ENCODE data around the gene DOCK3.

Gene DOCK3

GRCh38 chr3:51330046-51330445 is 655.3 kb downstream of the DOCK3 start:
- Histone ChIP-seq H3K36me3 (ENCODE audit: insufficient read depth) (no peaks in the 10 kb centered on the region), H3K4me2 (no peak overlapping the region), H3K27ac (no peak overlapping the region), H3K4me1 (ENCODE audit: low read depth, poor library complexity, severe bottlenecking) (no peaks in the 10 kb centered on the region), H3K27me3 (ENCODE audit: insufficient read depth, low read depth) (no peaks in the 10 kb centered on the region), H3K9ac (no peak overlapping the region), H3K79me2 (ENCODE audit: insufficient read depth, low read depth) (no peaks in the 10 kb centered on the region), H3K4me3 (IDR thresholded peaks at IDR 0.05; ENCODE audit: insufficient read depth, low read depth, low read length) (no peak overlapping the region), H2AFZ (ENCODE audit: low read depth) (no peak overlapping the region), H4K20me1 (ENCODE audit: insufficient read depth) (no peaks in the 10 kb centered on the region)
- TF ChIP-seq CTCF (conservative IDR thresholded peaks at IDR 0.05; ENCODE audit: low read depth, low read length) = no peak

- Histone ChIP-seq H3K4me3 (IDR thresholded peaks at IDR 0.05; ENCODE audit: insufficient read depth, low read depth, low read length) (no peak overlapping the region), H4K20me1 (ENCODE audit: insufficient read depth) (no peaks in the 10 kb centered on the region), H3K27me3 (ENCODE audit: insufficient read depth, low read depth) (no peaks in the 10 kb centered on the region), H3K27ac (no peak overlapping the region), H3K79me2 (ENCODE audit: insufficient read depth, low read depth) (no peaks in the 10 kb centered on the region), H2AFZ (ENCODE audit: low read depth) (no peak overlapping the region), H3K36me3 (ENCODE audit: insufficient read depth) (no peaks in the 10 kb centered on the region), H3K4me1 (ENCODE audit: low read depth, poor library complexity, severe bottlenecking) (no peaks in the 10 kb centered on the region), H3K4me2 (no peak overlapping the region), H3K9ac (no peak overlapping the region)
- no peak for TF ChIP-seq CTCF (conservative IDR thresholded peaks at IDR 0.05; ENCODE audit: low read depth, low read length)
These were observed 657.4 kb downstream of the DOCK3 start for GRCh38 chr3:51332156-51332555.

GRCh38 chr3:51333021-51333420 is 658.3 kb downstream of the DOCK3 start:
- no peak overlapping the region for H3K4me2 ChIP-seq

GRCh38 chr3:51336261-51336660 is 661.5 kb downstream of the DOCK3 start:
- Histone ChIP-seq H2AFZ (ENCODE audit: low read depth) (no peak overlapping the region), H3K36me3 (ENCODE audit: insufficient read depth) (no peaks in the 10 kb centered on the region), H3K4me2 (no peak overlapping the region), H3K9ac (no peak overlapping the region), H3K4me1 (ENCODE audit: low read depth, poor library complexity, severe bottlenecking) (no peaks in the 10 kb centered on the region), H3K27me3 (ENCODE audit: insufficient read depth, low read depth) (no peaks in the 10 kb centered on the region), H3K79me2 (ENCODE audit: insufficient read depth, low read depth) (no peaks in the 10 kb centered on the region), H4K20me1 (ENCODE audit: insufficient read depth) (no peaks in the 10 kb centered on the region), H3K4me3 (IDR thresholded peaks at IDR 0.05; ENCODE audit: insufficient read depth, low read depth, low read length) (no peak overlapping the region), H3K27ac (no peak overlapping the region)
- TF ChIP-seq CTCF (conservative IDR thresholded peaks at IDR 0.05; ENCODE audit: low read depth, low read length) = no peak

More at GRCh38 chr3:51333021-51333420, 658.3 kb downstream of the DOCK3 start:
- Histone ChIP-seq H3K27me3 (ENCODE audit: insufficient read depth, low read depth) (no peaks in the 10 kb centered on the region), H3K36me3 (ENCODE audit: insufficient read depth) (no peaks in the 10 kb centered on the region), H3K9ac (no peak overlapping the region), H3K4me1 (ENCODE audit: low read depth, poor library complexity, severe bottlenecking) (no peaks in the 10 kb centered on the region), H3K4me3 (IDR thresholded peaks at IDR 0.05; ENCODE audit: insufficient read depth, low read depth, low read length) (no peak overlapping the region), H3K79me2 (ENCODE audit: insufficient read depth, low read depth) (no peaks in the 10 kb centered on the region), H2AFZ (ENCODE audit: low read depth) (no peak overlapping the region), H3K27ac (no peak overlapping the region), H4K20me1 (ENCODE audit: insufficient read depth) (no peaks in the 10 kb centered on the region)
- no peak for TF ChIP-seq CTCF (conservative IDR thresholded peaks at IDR 0.05; ENCODE audit: low read depth, low read length)

Measured in KMS-11 (cell line).